ENCODE data around the gene HAPSTR1. TPM values are rescaled to one million over a fixed set of nuclear protein-coding genes. Genes with fewer than 3 reads are reported as not detected.

HAPSTR1 gene
- total and polyA plus RNA-seq, 4 donors, result 6.5 to 46.5 (median 17.7) TPM

GRCh38 chr16:9134306-9134705 lies 42.9 kb downstream of the HAPSTR1 start:
- DNase-seq (ENCODE audit: low spot score), result no peak
- WGBS, result 98% methylated on average over 5 of the region's 5 CpGs

GRCh38 chr16:9134739-9135138 lies 43.3 kb downstream of the HAPSTR1 start:
- no peak for DNase-seq (ENCODE audit: low spot score)
- TF ChIP-seq ATF3 (IDR thresholded peaks at IDR 0.05), result no peak
- TF ChIP-seq CTCF (IDR thresholded peaks at IDR 0.05; ENCODE audit: low read depth, low read length, missing input control), result peak; percentile 54
- TF ChIP-seq RXRA (IDR thresholded peaks at IDR 0.05), result peak in 1 of 2 donors; percentile 7
- peak; percentile 77 to 85 for TF ChIP-seq RAD21 (IDR thresholded peaks at IDR 0.05)
- no peak overlapping the region for H3K27ac ChIP-seq (ENCODE audit: low read depth in 1 of 2, low read length in 2 of 2)
- H3K4me3 ChIP-seq (ENCODE audit: low read depth in 1 of 3, low read length in 3 of 3), result no peak overlapping the region
- WGBS, result 27% methylated on average over 5 of the region's 5 CpGs
- H3K4me1 ChIP-seq (ENCODE audit: control insufficient read depth in 4 of 4, insufficient read depth in 4 of 4, low read length in 3 of 4), result peaks cover 0 to 13% (median 7%) of the 10 kb centered on the region in 4 donors
- H3K27me3 ChIP-seq (ENCODE audit: control insufficient read depth in 4 of 4, insufficient read depth in 4 of 4, low read length in 3 of 4), result no peaks in the 10 kb centered on the region
- H3K9me3 ChIP-seq (ENCODE audit: control insufficient read depth in 4 of 4, low read length in 3 of 4), result no peaks in the 10 kb centered on the region
- H3K36me3 ChIP-seq (ENCODE audit: control insufficient read depth in 4 of 4, insufficient read depth in 3 of 4, low read depth in 1 of 4, low read length in 3 of 4), result no peaks in the 10 kb centered on the region
- no peak overlapping the region for H3K9ac ChIP-seq (ENCODE audit: low read depth in 1 of 2, low read length in 2 of 2)

More at GRCh38 chr16:9134306-9134705, 42.9 kb downstream of the HAPSTR1 start:
- no peak overlapping the region for H3K9ac ChIP-seq (ENCODE audit: low read depth in 1 of 2, low read length in 2 of 2)
- peaks cover 0 to 13% (median 7%) of the 10 kb centered on the region in 4 donors for H3K4me1 ChIP-seq (ENCODE audit: control insufficient read depth in 4 of 4, insufficient read depth in 4 of 4, low read length in 3 of 4)
- no peak overlapping the region for H3K27ac ChIP-seq (ENCODE audit: low read depth in 1 of 2, low read length in 2 of 2)
- no peaks in the 10 kb centered on the region for H3K27me3 ChIP-seq (ENCODE audit: control insufficient read depth in 4 of 4, insufficient read depth in 4 of 4, low read length in 3 of 4)
- TF ChIP-seq SP1 (IDR thresholded peaks at IDR 0.05), result no peak
- no peak for TF ChIP-seq CTCF (IDR thresholded peaks at IDR 0.05; ENCODE audit: low read depth, low read length, missing input control)
- TF ChIP-seq HNF4A (conservative IDR thresholded peaks at IDR 0.05), result no peak
- H3K4me3 ChIP-seq (ENCODE audit: low read depth in 1 of 3, low read length in 3 of 3), result no peak overlapping the region
- H3K9me3 ChIP-seq (ENCODE audit: control insufficient read depth in 4 of 4, low read length in 3 of 4), result no peaks in the 10 kb centered on the region
- no peaks in the 10 kb centered on the region for H3K36me3 ChIP-seq (ENCODE audit: control insufficient read depth in 4 of 4, insufficient read depth in 3 of 4, low read depth in 1 of 4, low read length in 3 of 4)

- no peaks in the 10 kb centered on the region for H3K36me3 ChIP-seq (ENCODE audit: control insufficient read depth in 4 of 4, insufficient read depth in 3 of 4, low read depth in 1 of 4, low read length in 3 of 4)
- WGBS, result 23% methylated on average over 8 of the region's 8 CpGs
- DNase-seq (ENCODE audit: low spot score), result no peak
- H3K9me3 ChIP-seq (ENCODE audit: control insufficient read depth in 4 of 4, low read length in 3 of 4), result no peaks in the 10 kb centered on the region
- no peak overlapping the region for H3K4me3 ChIP-seq (ENCODE audit: low read depth in 1 of 3, low read length in 3 of 3)
- H3K9ac ChIP-seq (ENCODE audit: low read depth in 1 of 2, low read length in 2 of 2), result no peak overlapping the region
- peak; percentile 17 to 29 for TF ChIP-seq RXRA (IDR thresholded peaks at IDR 0.05)
- TF ChIP-seq SP1 (IDR thresholded peaks at IDR 0.05), result no peak
- no peaks in the 10 kb centered on the region for H3K27me3 ChIP-seq (ENCODE audit: control insufficient read depth in 4 of 4, insufficient read depth in 4 of 4, low read length in 3 of 4)
- no peak overlapping the region for H3K27ac ChIP-seq (ENCODE audit: low read depth in 1 of 2, low read length in 2 of 2)
- H3K4me1 ChIP-seq (ENCODE audit: control insufficient read depth in 4 of 4, insufficient read depth in 4 of 4, low read length in 3 of 4), result peaks cover 0 to 13% (median 7%) of the 10 kb centered on the region in 4 donors
These were observed 44.4 kb downstream of the HAPSTR1 start for GRCh38 chr16:9135797-9136196.

GRCh38 chr16:9136596-9136995 lies 45.2 kb downstream of the HAPSTR1 start:
- no peaks in the 10 kb centered on the region for H3K27me3 ChIP-seq (ENCODE audit: control insufficient read depth in 4 of 4, insufficient read depth in 4 of 4, low read length in 3 of 4)
- H3K9ac ChIP-seq (ENCODE audit: low read depth in 1 of 2, low read length in 2 of 2), result no peak overlapping the region
- no peak overlapping the region for H3K4me3 ChIP-seq (ENCODE audit: low read depth in 1 of 3, low read length in 3 of 3)
- WGBS, result 92% methylated on average over 13 of the region's 13 CpGs
- H3K27ac ChIP-seq (ENCODE audit: low read depth in 1 of 2, low read length in 2 of 2), result no peak overlapping the region
- DNase-seq (ENCODE audit: low spot score), result no peak
- H3K4me1 ChIP-seq (ENCODE audit: control insufficient read depth in 4 of 4, insufficient read depth in 4 of 4, low read length in 3 of 4), result peaks cover 0 to 13% (median 7%) of the 10 kb centered on the region in 4 donors
- H3K36me3 ChIP-seq (ENCODE audit: control insufficient read depth in 4 of 4, insufficient read depth in 3 of 4, low read depth in 1 of 4, low read length in 3 of 4), result no peaks in the 10 kb centered on the region
- no peaks in the 10 kb centered on the region for H3K9me3 ChIP-seq (ENCODE audit: control insufficient read depth in 4 of 4, low read length in 3 of 4)
- TF ChIP-seq EGR1 (IDR thresholded peaks at IDR 0.05; ENCODE audit: low read depth in 2 of 2), result no peak
- TF ChIP-seq MAX (IDR thresholded peaks at IDR 0.05), result no peak
- TF ChIP-seq RAD21 (IDR thresholded peaks at IDR 0.05), result no peak
- no peak for TF ChIP-seq TAF1 (conservative IDR thresholded peaks at IDR 0.05)
- no peak for TF ChIP-seq FOXA2 (IDR thresholded peaks at IDR 0.05)
- no peak for TF ChIP-seq ATF3 (IDR thresholded peaks at IDR 0.05)
- TF ChIP-seq NR2F2 (IDR thresholded peaks at IDR 0.05), result no peak
- no peak for TF ChIP-seq JUND (IDR thresholded peaks at IDR 0.05)
- no peak for TF ChIP-seq ZBTB33 (IDR thresholded peaks at IDR 0.05)
- TF ChIP-seq YY1 (IDR thresholded peaks at IDR 0.05), result no peak
- no peak for TF ChIP-seq FOXA1 (IDR thresholded peaks at IDR 0.05)
- no peak for TF ChIP-seq SP1 (IDR thresholded peaks at IDR 0.05)
- TF ChIP-seq RXRA (IDR thresholded peaks at IDR 0.05), result no peak
- TF ChIP-seq GABPA (IDR thresholded peaks at IDR 0.05 in 1 of 2, conservative IDR thresholded peaks at IDR 0.05 in 1 of 2), result no peak

Measured in liver (tissue), 9 donors.